Smooth muscle cell (in vitro differentiated cells): ENCODE measurements around the gene POLR1A. TPM values are rescaled to one million over a fixed set of nuclear protein-coding genes. Genes with fewer than 3 reads are reported as not detected.

ENCODE experiments used
- DNase-seq: peaks from one replicate; lab custom pipeline; 2025; ENCODE audit not compliant: unreplicated experiment; lab: John Stamatoyannopoulos, UW
- H2AFZ ChIP-seq: fragments of 200-600 bp; sonication (generic); 2 replicates; pipeline ENCODE4 v1.6.0; 2016; ENCODE audit warnings: antibody characterized with exemption, low read depth, mild to moderate bottlenecking
- H3F3A ChIP-seq: fragments of 200-600 bp; sonication (generic); 2 replicates; pipeline ENCODE4 v1.6.0; 2017; ENCODE audit warnings: antibody characterized with exemption, low read depth
- H3K27ac ChIP-seq: fragments of 200-600 bp; sonication (generic); 2 replicates; pipeline ENCODE4 v1.5.1; 2016; ENCODE audit warnings: low read depth, mild to moderate bottlenecking
- H3K27me3 ChIP-seq: fragments of 200-600 bp; sonication (generic); 2 replicates; pipeline ENCODE4 v1.6.1; 2016; ENCODE audit warnings: low read depth, mild to moderate bottlenecking
- H3K36me3 ChIP-seq: fragments of 200-600 bp; sonication (generic); 2 replicates; pipeline ENCODE4 v1.5.1; 2016; ENCODE audit warnings: low read depth
- H3K4me1 ChIP-seq: fragments of 200-600 bp; sonication (generic); 2 replicates; pipeline ENCODE4 v1.5.1; 2016; ENCODE audit warnings: low read depth
- H3K4me2 ChIP-seq: fragments of 200-600 bp; sonication (generic); 2 replicates; pipeline ENCODE4 v1.6.0; 2016; ENCODE audit warnings: mild to moderate bottlenecking
- H3K4me3 ChIP-seq: fragments of 200-600 bp; sonication (generic); 2 replicates; pipeline ENCODE4 v1.5.1; 2016; ENCODE audit warnings: mild to moderate bottlenecking
- H3K79me2 ChIP-seq: fragments of 200-600 bp; sonication (generic); 2 replicates; pipeline ENCODE4 v1.6.0; 2016; ENCODE audit warnings: low read depth, mild to moderate bottlenecking
- H3K9ac ChIP-seq: fragments of 200-600 bp; sonication (generic); 2 replicates; pipeline ENCODE4 v1.6.0; 2016; ENCODE audit warnings: low read depth
- H3K9me3 ChIP-seq: fragments of 200-600 bp; sonication (generic); replicated peaks from 2 replicates; pipeline ENCODE4 v1.5.1; 2016; ENCODE audit warnings: low read depth
- H4K20me1 ChIP-seq: fragments of 200-600 bp; sonication (generic); 2 replicates; pipeline ENCODE4 v1.6.0; 2016; ENCODE audit warnings: low read depth
- WGBS: methylation state at CpG from one replicate; pipeline ENCODE4 v1.1.7; 2016; ENCODE audit warnings: low lambda C conversion rate; 5-methylcytosine and 5-hydroxymethylcytosine counted together
- polyA plus RNA-seq: library from polyadenylated mRNA; unstranded; fragments of >200 nt; fragmentation: Nextera tagmentation; extraction: Ambion mirVana; gene quantifications from 2 replicates; pipeline ENCODE4 v1.2.1, GENCODE V29; 2016
- total RNA-seq: library from RNA; depleted of rRNA; stranded (reverse); fragments of >200 nt; gene quantifications from 2 replicates; pipeline ENCODE4 v1.2.3, GENCODE V29; 2014
- TF ChIP-seq, protein P1 (sequence below): fragments of 200-600 bp; sonication (generic); IDR thresholded peaks from 2 replicates; pipeline ENCODE4 v1.5.1; 2017; ENCODE audit warnings: borderline replicate concordance, mild to moderate bottlenecking, antibody characterized with exemption; ENCODE audit not compliant: insufficient read depth, poor library complexity, severe bottlenecking

Gene POLR1A
- total and polyA plus RNA-seq, 2 experiments from 2014 or later = 4.9 to 20.8 TPM

DNA sequence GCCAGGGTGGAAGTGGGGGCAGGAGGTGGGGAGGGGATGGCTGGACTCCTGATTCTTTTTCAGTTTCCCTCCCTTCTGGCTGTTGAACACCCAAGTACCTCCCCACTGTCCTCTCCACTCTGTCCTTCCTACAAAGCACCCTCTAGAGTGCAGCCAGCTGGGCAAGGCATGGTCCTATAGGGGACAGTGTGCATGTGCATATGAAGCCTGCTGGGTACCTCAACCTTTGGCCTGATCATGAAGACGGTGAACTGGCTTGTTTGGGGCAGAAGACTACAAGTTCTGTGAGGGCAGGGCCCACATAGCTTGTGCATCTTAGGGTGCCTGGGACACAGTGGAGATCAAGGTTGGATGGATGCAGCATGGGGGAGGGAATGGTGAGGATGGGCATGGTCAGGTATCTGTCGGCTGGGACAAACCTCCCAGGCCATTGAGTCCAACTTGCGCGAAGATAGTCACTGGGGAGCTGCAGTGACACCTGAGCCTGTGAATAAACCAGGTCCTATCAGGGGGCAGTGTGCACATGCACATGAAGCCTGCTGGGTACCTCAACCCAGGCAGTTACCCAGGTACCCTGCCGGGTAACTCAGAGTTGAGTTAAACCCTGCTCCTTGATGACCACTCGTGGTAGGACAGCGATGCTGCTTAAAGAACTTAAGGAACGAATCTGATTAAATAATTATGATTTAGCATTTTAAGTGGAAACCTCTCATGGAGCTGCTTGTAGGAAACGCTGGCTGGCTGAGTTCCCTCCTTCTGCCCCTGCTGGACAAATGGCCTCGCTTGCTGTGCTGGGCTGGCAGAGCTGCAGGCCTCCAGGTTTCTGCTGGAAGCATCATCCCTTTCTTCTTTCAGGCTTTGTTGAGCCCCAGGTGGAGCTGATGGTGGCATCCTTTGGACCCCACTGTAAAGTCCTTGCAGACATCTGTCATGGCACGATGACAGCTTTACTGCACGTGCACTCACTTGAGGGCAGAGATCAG, 84.0 kb downstream of the POLR1A start:
- no peak overlapping the region for H2AFZ ChIP-seq
- H3K9ac ChIP-seq = no peak overlapping the region
- no peak overlapping the region for H3K4me3 ChIP-seq
- H3K27ac ChIP-seq = no peak overlapping the region
- no peak for DNase-seq
- no peaks in the 10 kb centered on the region for H4K20me1 ChIP-seq
- H3K9me3 ChIP-seq = no peaks in the 10 kb centered on the region
- H3K27me3 ChIP-seq = no peaks in the 10 kb centered on the region
- no peak overlapping the region for H3K4me2 ChIP-seq
- no peaks in the 10 kb centered on the region for H3K36me3 ChIP-seq
- 96% methylated on average over 12 of the region's 12 CpGs for WGBS
- H3K79me2 ChIP-seq = no peaks in the 10 kb centered on the region
- TF ChIP-seq, protein P1, sequence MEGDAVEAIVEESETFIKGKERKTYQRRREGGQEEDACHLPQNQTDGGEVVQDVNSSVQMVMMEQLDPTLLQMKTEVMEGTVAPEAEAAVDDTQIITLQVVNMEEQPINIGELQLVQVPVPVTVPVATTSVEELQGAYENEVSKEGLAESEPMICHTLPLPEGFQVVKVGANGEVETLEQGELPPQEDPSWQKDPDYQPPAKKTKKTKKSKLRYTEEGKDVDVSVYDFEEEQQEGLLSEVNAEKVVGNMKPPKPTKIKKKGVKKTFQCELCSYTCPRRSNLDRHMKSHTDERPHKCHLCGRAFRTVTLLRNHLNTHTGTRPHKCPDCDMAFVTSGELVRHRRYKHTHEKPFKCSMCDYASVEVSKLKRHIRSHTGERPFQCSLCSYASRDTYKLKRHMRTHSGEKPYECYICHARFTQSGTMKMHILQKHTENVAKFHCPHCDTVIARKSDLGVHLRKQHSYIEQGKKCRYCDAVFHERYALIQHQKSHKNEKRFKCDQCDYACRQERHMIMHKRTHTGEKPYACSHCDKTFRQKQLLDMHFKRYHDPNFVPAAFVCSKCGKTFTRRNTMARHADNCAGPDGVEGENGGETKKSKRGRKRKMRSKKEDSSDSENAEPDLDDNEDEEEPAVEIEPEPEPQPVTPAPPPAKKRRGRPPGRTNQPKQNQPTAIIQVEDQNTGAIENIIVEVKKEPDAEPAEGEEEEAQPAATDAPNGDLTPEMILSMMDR = no peak
- no peaks in the 10 kb centered on the region for H3F3A ChIP-seq
- no peaks in the 10 kb centered on the region for H3K4me1 ChIP-seq

DNA sequence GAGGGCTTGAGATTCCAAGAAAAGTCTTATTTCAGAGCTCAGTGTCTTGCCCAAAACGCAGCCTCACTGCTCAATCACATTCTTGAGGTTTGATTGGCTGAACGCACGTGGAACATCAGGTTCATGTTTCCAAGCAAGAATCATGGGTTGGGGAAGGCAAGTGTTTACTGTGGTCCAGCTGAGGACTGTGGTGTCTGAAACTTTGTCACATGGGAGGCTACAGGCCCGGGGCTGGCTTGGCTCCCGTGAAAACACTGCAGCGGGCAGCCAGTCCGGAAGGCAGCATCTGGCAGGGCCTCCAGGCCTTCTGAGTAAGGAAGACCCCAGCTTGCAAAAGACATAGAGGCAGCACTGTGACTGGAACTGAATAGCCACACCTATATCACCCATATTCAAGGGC, 84.7 kb downstream of the POLR1A start:
- H4K20me1 ChIP-seq = no peaks in the 10 kb centered on the region
- H3K27me3 ChIP-seq = no peaks in the 10 kb centered on the region
- H3K27ac ChIP-seq = no peak overlapping the region
- no peak overlapping the region for H2AFZ ChIP-seq
- no peaks in the 10 kb centered on the region for H3K4me1 ChIP-seq
- H3K9ac ChIP-seq = no peak overlapping the region
- TF ChIP-seq, protein P1 = no peak
- no peaks in the 10 kb centered on the region for H3K36me3 ChIP-seq
- no peak overlapping the region for H3K4me2 ChIP-seq
- no peaks in the 10 kb centered on the region for H3F3A ChIP-seq
- H3K4me3 ChIP-seq = no peak overlapping the region
- 86% methylated on average over 7 of the region's 7 CpGs for WGBS
- no peaks in the 10 kb centered on the region for H3K79me2 ChIP-seq
- no peak for DNase-seq
- H3K9me3 ChIP-seq = no peaks in the 10 kb centered on the region

DNA sequence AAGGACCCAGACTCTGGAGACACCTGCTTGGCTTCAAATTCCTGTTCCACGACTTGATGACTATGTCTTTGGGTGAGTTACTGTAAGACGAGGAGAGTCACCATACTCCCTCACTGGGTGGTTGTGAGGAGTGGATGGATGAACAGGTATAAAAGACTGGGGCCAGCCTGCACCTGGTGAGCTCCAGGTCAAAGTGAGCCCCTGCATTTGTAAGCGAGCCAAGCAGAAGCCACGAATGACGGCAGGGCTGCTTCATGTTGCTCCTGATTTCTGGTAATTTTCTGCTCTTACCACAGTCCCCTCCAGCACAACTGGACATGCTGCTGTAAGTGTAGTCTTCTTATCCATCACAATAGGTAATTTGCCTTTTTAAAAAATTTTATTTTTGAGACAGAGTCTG, 86.6 kb downstream of the POLR1A start:
- Histone ChIP-seq H3K9ac (no peak overlapping the region), H3K79me2 (no peaks in the 10 kb centered on the region), H3F3A (no peaks in the 10 kb centered on the region), H3K27ac (no peak overlapping the region), H2AFZ (no peak overlapping the region), H3K4me2 (no peak overlapping the region), H3K4me1 (no peaks in the 10 kb centered on the region), H3K4me3 (no peak overlapping the region), H3K27me3 (no peaks in the 10 kb centered on the region), H4K20me1 (no peaks in the 10 kb centered on the region), H3K36me3 (no peaks in the 10 kb centered on the region), H3K9me3 (no peaks in the 10 kb centered on the region)
- DNase-seq = no peak
- TF ChIP-seq, protein P1 = no peak
- WGBS = 89% methylated on average over 5 of the region's 5 CpGs
